ENCODE measurements around the gene TMEM182. TPM values are rescaled to one million over a fixed set of nuclear protein-coding genes. Genes with fewer than 3 reads are reported as not detected.

Gene TMEM182
- total RNA-seq, 1 experiment from 2014 or later: 3.2 TPM

DNA sequence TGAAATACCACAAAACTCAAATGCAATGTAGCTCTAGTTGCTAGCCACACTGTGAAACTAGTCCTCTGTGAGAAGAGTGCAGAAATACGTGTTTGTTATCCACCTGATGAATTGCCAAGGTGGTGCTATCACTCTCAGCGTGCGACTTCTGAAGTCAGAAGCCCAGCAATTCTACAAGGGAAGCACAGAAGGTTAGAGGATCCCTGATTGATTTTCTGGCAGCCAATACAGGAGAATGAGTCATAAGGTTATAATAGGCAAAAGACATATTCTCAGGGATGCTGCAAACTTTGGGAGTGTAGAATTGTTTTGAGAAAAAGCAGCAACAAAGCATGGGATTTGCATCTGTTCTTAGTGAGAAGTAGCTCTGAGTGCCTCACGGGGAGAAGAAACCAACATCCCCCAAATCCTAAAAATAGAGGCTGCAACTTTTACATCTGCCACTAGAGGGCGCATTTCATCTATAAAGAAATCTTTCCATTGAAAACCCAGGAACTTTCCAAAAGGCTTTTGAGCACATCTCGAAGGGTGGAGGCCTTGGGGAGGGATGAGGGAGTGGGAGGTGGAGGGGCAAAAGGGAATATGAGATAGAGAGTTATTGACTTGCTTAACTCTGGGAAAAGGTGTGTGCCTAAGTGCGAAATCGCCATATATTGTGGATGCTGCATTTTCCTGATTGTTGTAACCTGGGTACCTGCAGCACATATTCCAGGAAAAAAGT lies 78.0 kb downstream of the TMEM182 start:
- POLR2A ChIA-PET (ENCODE audit: low non-redundant PET): no interaction called here
- peak; percentile 60 for DNase-seq (ENCODE audit: low spot score)
- no TSS peak for BruUV-seq (replicated peaks)
- intact Hi-C loops (cut with micrococcal nuclease; ENCODE audit: unreplicated experiment): loop anchor here (5.0 kb wide), 1 partner anchor 322 kb away; no protein-coding TSS in a partner anchor
- no peak overlapping the region for H3K27ac ChIP-seq (ENCODE audit: low read depth, low read length, poor library complexity, severe bottlenecking)
- TF ChIP-seq EZH2 (IDR thresholded peaks at IDR 0.05; ENCODE audit: borderline replicate concordance, low read depth, low read length, poor library complexity, severe bottlenecking): no peak
- TF ChIP-seq, protein P1, sequence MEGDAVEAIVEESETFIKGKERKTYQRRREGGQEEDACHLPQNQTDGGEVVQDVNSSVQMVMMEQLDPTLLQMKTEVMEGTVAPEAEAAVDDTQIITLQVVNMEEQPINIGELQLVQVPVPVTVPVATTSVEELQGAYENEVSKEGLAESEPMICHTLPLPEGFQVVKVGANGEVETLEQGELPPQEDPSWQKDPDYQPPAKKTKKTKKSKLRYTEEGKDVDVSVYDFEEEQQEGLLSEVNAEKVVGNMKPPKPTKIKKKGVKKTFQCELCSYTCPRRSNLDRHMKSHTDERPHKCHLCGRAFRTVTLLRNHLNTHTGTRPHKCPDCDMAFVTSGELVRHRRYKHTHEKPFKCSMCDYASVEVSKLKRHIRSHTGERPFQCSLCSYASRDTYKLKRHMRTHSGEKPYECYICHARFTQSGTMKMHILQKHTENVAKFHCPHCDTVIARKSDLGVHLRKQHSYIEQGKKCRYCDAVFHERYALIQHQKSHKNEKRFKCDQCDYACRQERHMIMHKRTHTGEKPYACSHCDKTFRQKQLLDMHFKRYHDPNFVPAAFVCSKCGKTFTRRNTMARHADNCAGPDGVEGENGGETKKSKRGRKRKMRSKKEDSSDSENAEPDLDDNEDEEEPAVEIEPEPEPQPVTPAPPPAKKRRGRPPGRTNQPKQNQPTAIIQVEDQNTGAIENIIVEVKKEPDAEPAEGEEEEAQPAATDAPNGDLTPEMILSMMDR (conservative IDR thresholded peaks at IDR 0.05; ENCODE audit: low read depth, low read length): peak; percentile 81
- no peaks in the 10 kb centered on the region for H3K36me3 ChIP-seq (ENCODE audit: insufficient read depth, low read length, poor library complexity, severe bottlenecking)
- no peak overlapping the region for H3K4me3 ChIP-seq (ENCODE audit: low read depth, low read length, poor library complexity, severe bottlenecking)
- no peaks in the 10 kb centered on the region for H3K4me1 ChIP-seq (ENCODE audit: insufficient read depth, low read length, poor library complexity, severe bottlenecking)
- CTCF ChIA-PET: interaction anchor here (0.7 to 0.9 kb wide), 2 partner anchors 14 to 420 kb away, joined by 4 to 5 read pairs; no protein-coding TSS in a partner anchor
- H3K9me3 ChIP-seq (ENCODE audit: low read depth, low read length, poor library complexity, severe bottlenecking): no peaks in the 10 kb centered on the region
- no peaks in the 10 kb centered on the region for H3K27me3 ChIP-seq (replicated peaks; ENCODE audit: insufficient read depth, low read depth, low read length, poor library complexity)

DNA sequence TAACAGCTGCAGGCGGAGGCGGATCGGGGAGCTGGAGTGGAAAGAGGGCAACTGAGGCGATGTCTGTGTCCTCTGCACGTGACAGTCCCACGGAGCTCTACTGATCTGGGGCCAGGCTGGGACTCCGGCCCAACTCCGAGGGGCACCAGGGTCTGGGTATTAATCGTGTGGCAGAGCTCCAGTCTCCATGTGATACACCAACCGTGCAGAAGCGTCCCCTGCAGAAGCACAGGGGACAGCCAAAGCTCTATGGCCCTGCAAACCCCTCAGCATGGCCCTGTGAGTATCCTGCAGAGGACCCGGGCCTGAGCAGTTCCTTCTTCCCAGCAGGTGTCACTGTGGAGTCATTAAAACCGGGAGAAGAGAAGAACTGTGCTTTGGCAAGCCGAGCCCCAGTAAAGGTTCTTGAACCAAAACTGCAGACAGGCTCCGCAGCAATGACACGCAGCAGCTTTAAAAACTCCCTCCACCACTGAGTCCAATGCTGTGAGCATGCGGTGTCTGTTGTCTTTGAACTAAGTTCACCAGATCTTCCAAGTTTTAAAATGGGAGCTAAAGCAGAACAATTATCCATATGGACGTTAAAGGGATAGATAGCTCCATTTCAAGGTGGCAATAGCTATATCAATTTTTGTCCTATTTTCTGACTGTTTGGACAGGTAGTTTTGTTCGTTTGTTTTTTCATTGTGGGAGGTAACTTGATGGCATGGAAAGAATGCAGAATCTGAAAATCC lies 79.4 kb downstream of the TMEM182 start:
- H3K36me3 ChIP-seq (ENCODE audit: insufficient read depth, low read length, poor library complexity, severe bottlenecking): no peaks in the 10 kb centered on the region
- intact Hi-C loops (cut with micrococcal nuclease; ENCODE audit: unreplicated experiment): loop anchor here (5.0 kb wide), 1 partner anchor 321 kb away; no protein-coding TSS in a partner anchor
- no peaks in the 10 kb centered on the region for H3K27me3 ChIP-seq (replicated peaks; ENCODE audit: insufficient read depth, low read depth, low read length, poor library complexity)
- peak; percentile 71 for DNase-seq (ENCODE audit: low spot score)
- ChIA-PET POLR2A (ENCODE audit: low non-redundant PET) (no interaction called here), CTCF (interaction anchor here (0.7 kb wide), 1 partner anchor 74 kb away, joined by 3 read pairs; no protein-coding TSS in a partner anchor)
- no peak overlapping the region for H3K4me3 ChIP-seq (ENCODE audit: low read depth, low read length, poor library complexity, severe bottlenecking)
- BruUV-seq (replicated peaks): no TSS peak
- no peak for TF ChIP-seq EZH2 (IDR thresholded peaks at IDR 0.05; ENCODE audit: borderline replicate concordance, low read depth, low read length, poor library complexity, severe bottlenecking)
- TF ChIP-seq, protein P1 (conservative IDR thresholded peaks at IDR 0.05; ENCODE audit: low read depth, low read length): peak; percentile 64
- H3K4me1 ChIP-seq (ENCODE audit: insufficient read depth, low read length, poor library complexity, severe bottlenecking): no peaks in the 10 kb centered on the region
- no peaks in the 10 kb centered on the region for H3K9me3 ChIP-seq (ENCODE audit: low read depth, low read length, poor library complexity, severe bottlenecking)
- H3K27ac ChIP-seq (ENCODE audit: low read depth, low read length, poor library complexity, severe bottlenecking): no peak overlapping the region

DNA sequence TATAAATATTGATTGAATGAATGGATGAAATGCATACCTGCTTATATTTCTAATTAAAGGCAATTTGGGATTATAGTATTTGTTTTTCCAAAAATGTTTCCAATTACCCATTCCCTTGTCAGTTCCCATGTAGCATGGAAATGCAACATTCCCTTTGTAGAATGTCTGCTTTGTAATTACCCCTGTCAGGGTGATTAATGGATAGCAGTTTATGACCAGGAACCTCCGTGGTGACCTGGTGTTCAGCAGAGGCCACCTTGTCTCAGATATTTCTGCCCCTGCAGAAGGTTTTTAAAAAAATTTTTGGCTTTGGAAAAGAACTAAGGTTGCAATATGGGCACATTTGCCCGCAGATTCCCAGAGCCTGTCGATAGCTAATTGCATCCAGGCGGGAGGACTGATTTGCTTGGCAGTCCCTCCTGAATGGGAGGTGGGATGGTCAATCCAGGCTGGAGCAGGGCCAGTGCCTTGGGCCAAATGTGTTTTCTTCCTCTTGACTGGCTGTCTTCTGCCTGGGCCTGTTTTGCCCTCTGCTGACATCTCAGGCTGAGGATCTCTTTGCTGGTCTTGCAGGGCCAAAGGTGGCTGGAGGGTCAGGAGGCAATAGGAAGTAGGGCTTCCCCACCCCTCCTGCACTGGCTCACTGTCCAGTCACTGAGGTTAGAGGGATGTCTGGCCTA lies 82.1 kb downstream of the TMEM182 start:
- no peaks in the 10 kb centered on the region for H3K4me1 ChIP-seq (ENCODE audit: insufficient read depth, low read length, poor library complexity, severe bottlenecking)
- no peak for DNase-seq (ENCODE audit: low spot score)
- H3K27ac ChIP-seq (ENCODE audit: low read depth, low read length, poor library complexity, severe bottlenecking): no peak overlapping the region
- no peaks in the 10 kb centered on the region for H3K9me3 ChIP-seq (ENCODE audit: low read depth, low read length, poor library complexity, severe bottlenecking)
- no peaks in the 10 kb centered on the region for H3K27me3 ChIP-seq (replicated peaks; ENCODE audit: insufficient read depth, low read depth, low read length, poor library complexity)
- ChIA-PET POLR2A (ENCODE audit: low non-redundant PET) (no interaction called here), CTCF (no interaction called here)
- TF ChIP-seq, protein P1 (conservative IDR thresholded peaks at IDR 0.05; ENCODE audit: low read depth, low read length): no peak
- TF ChIP-seq EZH2 (IDR thresholded peaks at IDR 0.05; ENCODE audit: borderline replicate concordance, low read depth, low read length, poor library complexity, severe bottlenecking): no peak
- intact Hi-C loops (cut with micrococcal nuclease; ENCODE audit: unreplicated experiment): loop anchor here (5.0 kb wide), 1 partner anchor 318 kb away; no protein-coding TSS in a partner anchor
- no TSS peak for BruUV-seq (replicated peaks)
- H3K36me3 ChIP-seq (ENCODE audit: insufficient read depth, low read length, poor library complexity, severe bottlenecking): no peaks in the 10 kb centered on the region
- H3K4me3 ChIP-seq (ENCODE audit: low read depth, low read length, poor library complexity, severe bottlenecking): no peak overlapping the region

Data from A673 (cell line).